NOMO-1 treated with dmso at 0.1 percent for 144 hours (cell line): ENCODE data around the gene TLR6.
"Not testable (repeated sequence)": the region's sequence is repeated elsewhere in the genome, so short reads cannot be mapped to it uniquely, and the experiment has no call there.

Experiments
- DNase-seq: peaks from one replicate; lab custom pipeline; 2025; ENCODE audit not compliant: unreplicated experiment; lab: John Stamatoyannopoulos, UW

The TLR6 gene

DNA sequence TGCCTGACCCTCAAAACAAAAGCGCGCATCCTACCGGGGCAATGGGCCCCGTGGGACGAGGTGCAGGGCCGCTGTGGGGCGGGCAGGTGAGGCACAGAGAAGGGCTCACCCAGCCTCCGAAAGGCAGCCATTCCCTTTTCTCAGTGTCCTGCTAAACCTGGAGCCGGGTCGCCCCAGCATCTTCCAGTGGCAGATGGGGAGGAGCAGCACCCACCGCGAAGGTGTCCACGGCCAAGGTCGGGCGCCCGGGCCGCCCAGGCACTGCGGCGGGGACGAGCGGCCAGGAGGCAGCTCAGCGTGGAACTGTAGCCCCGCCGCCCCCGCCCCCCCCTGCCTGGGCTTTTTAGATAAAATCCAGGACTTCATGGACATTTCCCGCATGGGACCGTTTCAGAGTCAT is 32.9 kb downstream of the TLR6 start:
- DNase-seq = no peak

DNA sequence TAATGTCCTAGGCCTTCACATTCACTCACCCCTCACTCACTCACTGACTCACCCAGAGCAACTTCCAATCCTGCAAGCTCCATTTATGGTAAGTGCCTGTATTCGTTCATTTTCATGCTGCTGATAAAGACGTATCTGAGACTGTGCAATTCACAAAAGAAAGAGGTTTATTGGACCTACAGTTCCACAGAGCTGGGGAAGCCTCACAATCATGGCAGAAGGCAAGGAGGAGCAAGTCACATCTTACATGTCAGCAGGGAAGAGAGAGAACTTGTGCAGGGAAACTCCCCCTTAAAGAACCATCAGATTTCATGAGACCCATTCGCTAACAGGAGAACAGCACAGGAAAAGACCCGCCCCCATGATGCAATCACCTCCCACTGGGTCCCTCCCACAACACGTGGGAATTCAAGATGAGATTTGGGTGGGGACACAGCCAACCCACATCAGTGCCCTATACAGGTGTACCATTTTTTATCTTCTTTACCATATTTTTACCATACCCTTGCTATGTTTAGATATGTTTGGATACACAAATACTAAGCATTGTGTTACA is 33.8 kb downstream of the TLR6 start:
- no peak for DNase-seq

DNA sequence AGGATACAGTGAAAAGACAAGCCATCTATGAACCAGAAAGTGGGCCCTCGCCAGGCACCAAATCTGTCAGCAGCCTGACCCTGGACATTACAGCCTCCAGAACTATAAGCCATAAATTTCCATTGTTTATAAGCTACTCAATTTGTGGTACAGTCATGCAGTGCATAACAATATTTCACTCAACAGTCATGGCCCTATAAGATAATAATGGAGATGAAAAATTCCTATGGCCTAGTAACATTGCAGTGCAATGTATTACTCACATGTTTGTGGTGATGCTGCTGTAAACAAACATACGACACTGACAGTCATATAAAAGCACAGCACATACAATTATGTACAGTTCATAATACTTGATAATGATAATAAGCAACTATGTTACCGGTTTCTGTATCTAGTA is 34.9 kb downstream of the TLR6 start:
- no peak for DNase-seq

DNA sequence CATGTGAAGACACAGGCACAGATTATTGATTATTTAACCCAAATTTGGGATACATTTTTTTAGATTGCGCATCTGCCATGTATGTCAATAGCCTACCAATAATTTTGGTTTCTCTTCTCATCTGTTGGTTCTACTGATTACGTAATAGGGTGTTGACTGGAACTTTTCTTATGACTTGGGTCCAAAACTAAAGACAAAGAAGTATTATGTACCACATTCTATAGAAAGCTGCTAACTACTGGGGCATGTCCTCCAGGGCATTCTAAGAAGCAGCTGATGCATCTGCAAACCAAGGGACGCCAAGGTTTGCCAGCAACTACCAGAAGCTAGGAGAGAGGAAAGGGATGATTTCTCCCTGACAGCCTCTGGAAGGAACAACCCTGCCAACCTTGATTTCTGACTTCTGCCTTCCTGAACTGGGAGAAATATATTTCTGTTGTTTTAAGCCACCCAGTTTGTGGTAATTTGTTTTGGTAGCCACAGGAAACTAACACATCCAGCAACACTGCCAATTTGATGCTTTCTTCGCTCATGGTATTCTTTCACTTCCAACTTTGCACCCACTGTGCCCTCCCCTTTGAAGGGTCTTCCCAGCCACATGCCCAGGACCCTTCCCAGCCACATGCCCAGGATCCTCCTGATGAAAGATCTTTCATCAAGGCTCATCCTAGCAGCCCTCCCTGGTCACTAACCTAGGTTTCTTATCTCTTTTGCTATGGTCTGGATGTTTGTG is 36.1 kb downstream of the TLR6 start:
- no peak for DNase-seq

DNA sequence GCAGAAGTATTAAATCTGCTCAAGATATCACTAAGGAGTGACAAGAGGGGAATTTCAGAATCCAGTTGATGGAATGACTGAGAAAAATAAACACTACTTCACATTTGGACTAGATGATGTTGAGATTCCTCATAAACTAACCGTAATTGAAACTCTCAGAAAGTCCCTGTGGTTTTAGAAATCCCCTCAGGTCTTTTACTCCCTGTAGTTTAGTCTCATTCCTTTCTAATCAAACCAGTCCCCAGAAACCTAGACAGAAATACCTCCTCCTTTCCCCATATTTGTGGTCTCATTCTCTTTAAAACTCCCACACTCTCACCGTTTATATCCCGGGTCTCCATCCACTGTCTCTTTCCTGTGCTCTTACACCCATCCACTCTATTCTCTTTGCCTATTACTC is 37.0 kb downstream of the TLR6 start:
- DNase-seq = no peak

DNA sequence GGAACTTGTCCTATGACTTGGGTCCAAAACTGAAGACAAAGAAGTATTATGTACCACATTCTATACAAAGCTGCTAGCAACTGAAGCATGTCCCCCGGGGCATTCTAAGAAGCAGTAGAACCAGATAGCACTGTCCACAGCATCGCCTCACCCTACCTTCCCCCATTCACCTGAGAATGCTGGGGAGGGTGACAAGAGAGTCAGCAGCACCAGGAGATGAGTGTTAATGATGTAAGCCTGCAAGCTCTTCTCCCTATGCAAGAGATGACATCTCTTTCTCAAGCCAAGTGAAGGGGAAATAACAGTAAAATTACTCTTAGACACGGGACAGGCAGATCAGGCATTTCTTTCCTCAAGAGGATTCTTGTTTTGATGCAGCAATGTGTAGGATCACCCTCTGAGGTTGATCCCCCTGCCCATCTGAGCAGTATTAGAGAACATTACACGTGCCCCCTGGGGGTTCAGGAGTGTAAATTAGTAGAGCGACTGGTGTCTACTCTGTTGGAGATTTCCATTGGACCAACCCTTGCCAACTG is 38.1 kb downstream of the TLR6 start:
- no peak for DNase-seq

DNA sequence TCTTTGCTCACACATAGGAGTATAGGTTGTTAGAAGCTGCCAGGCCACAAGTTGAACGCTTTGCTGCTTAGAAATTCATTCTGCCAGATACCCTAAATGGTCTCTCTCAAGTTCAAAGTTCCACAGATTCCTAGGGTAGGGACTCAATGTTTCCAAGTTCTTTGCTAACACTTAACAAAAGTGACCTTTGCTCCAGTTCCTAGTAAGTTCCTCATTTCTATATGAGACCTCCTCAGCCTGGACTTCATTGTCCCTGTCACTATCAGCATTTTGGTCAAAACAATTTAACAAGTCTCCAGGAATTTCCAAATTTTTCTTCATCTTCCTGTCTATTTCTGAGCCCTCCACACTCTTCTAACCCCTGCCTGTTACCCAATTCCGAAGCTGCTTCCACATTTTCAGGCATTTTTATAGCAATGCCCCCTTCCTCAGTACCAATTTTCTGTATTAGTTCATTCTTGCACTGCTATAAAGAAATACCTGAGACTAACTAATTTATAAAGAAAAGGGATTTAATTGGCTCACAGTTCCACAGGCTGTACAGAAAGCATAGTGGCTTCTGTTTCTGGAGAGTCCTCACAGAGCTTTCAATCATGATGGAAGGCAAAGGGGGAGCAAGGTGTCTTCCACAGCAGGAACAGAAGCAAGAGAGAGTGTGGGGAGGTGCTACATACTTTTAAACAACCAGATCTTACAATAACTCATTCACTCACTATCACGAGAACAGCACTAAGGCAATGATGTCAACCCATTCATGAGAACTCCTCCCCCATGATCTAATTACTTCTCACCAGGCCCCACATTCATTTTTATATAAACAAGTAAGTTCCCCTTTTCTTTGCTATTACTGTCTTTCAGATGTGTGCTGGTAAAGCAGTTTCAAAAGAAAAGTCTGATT is 40.5 kb downstream of the TLR6 start:
- DNase-seq = peak; percentile 82

DNA sequence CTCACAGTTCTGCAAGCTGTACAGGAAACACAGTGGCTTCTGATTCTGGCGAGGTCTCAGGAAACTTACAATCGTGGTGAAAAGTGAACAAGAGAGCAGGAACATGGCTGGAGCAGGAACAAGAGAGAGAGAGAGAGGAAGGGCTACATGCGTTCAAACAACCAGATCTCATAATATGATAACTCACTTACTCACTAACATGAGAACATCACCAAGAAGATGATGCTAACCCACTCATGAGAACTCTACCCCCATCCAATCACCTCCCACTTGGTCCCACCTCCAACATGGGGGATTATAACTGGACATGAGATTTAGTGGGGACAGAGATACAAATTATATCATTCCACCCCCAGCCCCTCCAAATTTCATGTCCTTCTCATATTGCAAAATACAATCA is 42.2 kb downstream of the TLR6 start:
- no peak for DNase-seq

DNA sequence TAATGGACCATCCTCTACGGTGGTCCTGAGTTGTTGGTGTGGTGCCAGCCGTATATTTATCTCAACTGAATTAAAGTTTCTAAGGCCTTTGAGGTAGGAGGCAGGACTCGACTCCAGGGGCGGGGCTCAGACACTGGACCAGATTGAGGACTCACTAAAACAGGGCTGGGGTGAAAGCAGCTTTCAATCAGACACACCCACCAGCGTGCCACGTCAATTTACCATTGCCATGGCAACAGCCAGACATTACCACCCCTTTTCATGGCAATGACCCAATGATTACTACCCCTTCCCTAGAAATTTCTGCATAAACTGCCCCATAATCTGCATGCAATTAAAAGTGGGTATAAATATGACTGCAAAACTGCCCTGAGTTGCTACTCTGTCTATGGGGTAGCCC is 45.3 kb downstream of the TLR6 start:
- no peak for DNase-seq

DNA sequence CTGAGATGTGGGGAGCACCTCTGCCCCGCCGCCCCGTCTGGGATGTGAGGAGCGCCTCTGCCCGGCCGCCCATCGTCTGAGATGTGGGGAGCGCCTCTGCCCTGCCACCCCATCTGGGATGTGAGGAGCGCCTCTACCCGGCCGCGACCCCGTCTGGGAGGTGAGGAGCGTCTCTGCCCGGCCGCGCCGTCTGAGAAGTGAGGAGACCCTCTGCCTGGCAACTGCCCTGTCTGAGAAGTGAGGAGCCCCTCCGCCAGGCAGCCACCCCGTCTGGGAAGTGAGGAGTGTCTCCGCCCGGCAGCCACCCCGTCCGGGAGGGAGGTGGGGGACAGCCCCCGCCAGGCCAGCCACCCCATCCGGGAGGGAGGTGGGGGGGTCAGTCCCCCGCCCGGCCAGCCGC is 49.2 kb downstream of the TLR6 start:
- not testable (repeated sequence) for DNase-seq

DNA sequence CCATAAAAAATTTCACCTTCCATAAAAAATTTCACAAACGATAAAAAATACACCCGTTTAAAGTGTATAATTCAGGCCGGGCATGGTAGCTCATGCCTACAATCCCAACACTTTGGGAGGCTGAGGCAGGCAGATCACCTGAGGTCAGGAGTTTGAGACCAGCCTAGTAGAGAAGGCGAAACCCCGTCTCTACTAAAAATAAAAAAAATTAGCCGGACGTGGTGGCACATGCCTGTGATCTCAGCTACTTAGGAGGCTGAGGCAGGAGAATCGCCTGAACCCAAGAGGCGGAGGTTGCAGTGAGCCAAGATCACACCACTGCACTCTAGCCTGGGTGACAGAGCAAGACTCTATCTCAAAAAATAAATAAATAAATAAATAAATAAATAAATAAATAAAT is 50.4 kb downstream of the TLR6 start:
- DNase-seq = not testable (repeated sequence)

DNA sequence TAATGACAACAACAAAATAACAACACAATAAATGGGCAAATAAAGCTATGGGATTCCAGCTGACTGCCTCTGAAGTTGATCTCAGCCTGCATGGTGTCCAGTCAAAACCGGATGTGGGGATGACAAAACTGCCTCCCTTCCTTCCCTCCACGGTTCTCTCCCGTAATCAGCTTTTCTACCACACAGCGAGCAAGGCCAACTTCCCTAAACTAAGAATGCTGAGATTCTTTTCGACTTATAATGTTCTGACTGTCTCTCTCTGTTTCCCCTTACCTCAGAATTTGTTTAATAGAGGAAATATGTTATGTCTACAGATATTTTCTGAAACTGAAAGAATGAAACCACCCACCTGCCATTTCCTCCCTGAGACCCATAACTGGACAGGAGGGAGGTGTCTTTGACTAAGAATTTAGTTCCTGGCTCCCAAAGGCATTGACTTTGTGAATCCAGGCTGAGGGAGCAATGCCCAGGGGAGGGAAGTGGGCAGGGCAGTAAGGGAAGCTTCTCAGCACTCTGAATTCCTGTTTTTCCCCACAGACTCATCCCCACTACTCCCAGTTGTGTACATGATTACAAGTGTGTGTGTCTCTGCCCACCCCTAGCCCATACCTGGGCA is 51.0 kb downstream of the TLR6 start:
- DNase-seq = peak; percentile 73

DNA sequence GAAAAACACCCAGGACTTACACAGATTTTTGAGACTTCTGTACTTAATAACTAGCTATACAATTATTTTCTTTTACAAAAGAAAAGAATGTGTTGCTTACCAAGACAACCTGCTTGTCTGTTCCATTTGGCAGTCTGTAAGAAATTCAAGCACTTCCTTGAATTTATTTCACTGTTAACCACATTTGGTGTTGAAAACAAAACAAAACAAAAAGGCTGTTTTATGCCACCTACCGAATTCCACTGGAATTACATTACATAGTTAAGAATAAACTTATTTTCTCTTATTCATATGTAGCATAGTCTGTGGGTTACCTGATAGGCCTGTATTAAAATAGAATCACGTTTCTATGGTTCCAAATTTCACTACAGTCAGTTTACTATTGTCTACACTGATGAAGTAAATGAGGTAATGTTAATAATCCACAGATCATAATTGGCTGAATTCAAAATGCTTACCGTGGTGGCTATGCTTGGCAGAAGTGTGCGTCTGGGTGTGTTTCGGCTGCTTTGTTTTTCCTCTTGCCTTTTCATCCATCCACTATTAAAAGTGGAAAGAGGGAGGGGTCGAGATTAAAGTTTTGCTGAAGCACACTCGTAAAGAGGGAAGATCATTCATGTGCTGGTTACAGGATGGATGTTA is 51.8 kb downstream of the TLR6 start, which contains the start of gene TLR1:
Gene TLR1 (minus strand): TSS at position 138 of the 642 bp plus-strand sequence. CDS start 5,960 bp downstream, outside the sequence.
- DNase-seq = peak; percentile 40

DNA sequence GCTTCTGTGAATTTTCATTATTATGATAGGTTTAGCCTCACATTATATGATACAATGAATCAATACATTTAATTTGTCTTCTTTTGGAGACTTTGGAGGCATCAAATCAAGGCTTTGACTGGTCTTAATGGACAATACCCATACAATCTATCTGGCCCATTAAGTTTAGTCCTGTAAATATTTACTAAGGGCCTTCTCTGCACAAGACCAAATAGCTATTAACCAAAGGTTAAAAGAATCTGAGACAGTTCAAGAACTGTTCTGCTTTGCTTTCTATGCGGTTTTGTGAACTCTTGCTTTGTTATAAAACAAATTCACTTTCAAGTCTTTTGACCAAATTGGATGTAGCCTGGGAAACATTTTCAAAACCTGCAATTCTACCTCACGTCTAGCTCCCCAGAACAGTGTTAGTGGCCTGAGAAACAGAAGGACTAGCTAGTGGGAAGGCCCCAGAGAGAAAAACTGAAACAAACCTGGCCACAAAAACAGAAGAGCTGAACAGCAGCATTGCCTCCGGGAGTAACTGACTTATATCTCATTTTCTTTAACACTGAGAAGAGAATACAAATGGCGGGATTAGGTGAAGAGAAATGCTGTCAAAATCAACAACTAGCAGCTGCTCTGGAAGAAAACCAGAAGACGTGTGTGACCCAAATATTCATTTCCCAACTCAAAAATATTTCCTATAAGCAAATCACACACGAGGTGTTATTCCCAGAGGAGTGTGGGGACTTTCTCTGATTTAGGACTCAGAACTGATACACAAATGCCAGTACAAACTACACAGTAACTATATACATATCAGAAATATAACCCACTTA is 52.6 kb downstream of the TLR6 start:
- no peak for DNase-seq

DNA sequence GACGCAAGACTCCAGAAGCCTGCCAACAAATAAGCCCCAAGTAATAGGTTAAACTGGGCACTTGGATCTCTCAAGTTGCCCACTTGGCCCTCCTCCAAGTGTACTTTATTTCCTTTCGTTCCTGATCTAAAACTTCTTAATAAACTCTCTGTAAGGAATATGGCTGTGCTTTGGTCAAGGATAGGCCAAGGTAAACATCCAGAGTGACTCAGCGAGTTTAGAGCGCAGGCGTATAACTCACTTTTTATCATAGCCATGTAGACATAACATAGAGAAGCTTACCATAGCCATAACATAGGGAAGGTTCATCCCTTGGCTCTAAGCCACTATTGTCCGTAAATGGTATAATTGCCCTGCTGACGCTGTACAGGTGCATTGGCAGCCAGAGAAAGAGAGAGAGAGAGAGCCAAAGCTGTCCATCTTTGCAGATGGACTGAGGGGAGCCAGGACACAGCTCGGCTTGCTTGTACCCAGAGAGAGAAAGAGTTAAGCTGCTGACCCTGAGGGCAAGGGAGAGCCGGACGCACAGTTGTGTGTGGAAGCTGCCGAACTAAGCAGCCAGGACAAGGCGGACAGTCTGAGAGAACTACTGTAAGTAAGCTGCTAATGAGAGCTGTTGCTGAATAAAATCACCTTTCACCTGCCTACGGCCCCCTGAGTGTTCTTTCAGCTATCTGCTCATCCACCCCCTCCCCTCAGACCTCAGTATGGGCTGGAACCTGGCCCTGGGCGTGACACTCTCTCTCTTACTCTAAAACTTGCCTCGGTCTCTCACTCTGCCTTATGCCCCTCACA is 53.9 kb downstream of the TLR6 start:
- no peak for DNase-seq

DNA sequence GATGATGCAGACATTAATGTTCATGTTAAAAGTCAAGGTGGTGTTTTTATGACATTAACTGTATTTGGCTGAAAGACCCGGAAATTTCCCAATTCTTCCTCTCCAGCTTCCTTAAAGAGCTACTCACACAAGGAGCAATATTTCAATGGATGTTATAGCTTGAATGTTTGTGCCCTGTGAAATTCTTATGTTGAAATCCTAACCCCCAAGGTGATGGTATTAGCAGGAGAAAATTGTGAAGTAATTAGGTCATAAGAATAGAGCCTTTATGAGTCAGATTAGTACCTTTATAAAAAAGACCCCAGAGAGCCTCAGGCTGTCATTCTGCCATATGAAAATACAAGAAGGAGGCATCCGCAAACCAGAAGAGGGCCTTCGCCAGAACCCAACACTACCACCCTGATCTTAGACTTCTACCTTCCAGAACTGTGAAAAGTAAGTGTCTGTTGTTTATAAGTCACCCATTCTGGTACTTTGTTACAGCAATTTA is 55.6 kb downstream of the TLR6 start:
- no peak for DNase-seq

DNA sequence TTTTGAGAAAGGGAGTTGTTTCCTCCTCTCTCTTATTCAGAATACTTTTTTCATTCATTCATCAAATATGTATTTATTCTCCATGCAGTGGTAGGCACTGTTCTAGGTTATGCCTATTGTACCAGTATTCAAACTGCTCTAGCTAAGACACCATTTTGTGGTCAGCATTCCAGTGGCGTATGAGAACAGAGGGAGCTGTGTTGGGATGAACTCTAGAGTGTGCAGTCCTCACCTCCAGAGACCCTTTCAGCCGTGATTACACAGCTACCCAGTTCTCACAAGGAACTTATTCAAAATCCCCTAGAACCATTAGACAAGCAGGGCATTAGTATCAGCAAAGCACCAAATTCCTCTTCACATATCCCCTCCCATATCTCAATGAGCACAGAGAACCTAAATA is 56.3 kb downstream of the TLR6 start:
- DNase-seq = no peak

DNA sequence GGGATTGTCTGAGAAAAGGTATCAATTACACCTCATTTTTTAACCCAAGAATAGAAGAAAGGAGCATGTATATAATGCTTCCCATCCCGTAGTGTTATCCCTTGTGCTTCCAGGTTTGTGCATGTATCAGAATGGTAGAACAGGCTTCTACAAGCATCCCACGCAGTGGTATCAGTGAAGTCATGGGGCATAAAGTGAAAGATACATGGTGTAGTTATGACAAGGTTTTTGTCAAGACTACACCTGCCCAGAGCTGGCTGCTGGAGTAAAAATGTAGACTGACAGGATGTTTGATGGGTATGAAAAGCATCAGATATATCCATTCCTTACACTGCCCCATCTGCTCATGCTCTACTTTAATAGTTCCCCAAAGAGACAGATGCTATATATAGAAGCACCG is 61.5 kb downstream of the TLR6 start:
- DNase-seq = no peak

DNA sequence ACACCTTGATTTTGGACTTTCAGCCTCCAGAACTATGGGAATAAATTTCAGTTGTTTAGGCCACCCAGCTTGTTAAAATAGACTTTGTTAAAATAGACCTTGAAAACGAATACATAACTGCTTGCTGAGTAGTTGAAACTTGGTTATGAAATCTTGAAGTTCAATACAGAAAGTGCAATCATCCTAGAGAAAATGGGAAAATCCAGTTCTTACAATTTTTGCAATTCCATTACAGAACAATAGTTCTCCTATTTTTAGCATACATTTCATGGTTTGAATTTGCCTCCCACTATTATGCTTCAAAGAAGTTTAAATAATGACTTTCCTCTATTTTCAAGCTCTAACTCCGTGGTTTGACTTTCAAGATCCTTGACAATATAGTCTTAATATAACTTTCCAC is 62.6 kb downstream of the TLR6 start:
- no peak for DNase-seq
